T-helper 17 cell (primary cell): ENCODE data around the gene SPEF1. TPM values are rescaled to one million over a fixed set of nuclear protein-coding genes. Genes with fewer than 3 reads are reported as not detected.

Source experiments
- ATAC-seq: fragments of 150-1000 bp; cut with Tn5 transposase; 2 replicates; pipeline ENCODE4 v1.10.0; 2021; ENCODE audit warnings: mild to moderate bottlenecking, moderate library complexity
- DNase-seq, 3 donors: peaks; one replicate each; pipeline versions ENCODE4 v3.0.0 to v3.0.0-alpha.2; 2020 to 2021
- H3K9me3 ChIP-seq: one replicate; pipeline ENCODE4 v1.7.0; 2013; ENCODE audit warnings: low read length, mild to moderate bottlenecking; ENCODE audit not compliant: control insufficient read depth, poor library complexity, severe bottlenecking
- H3K27ac Mint-ChIP-seq: one replicate; pipeline ENCODE4 v1.8.0; 2022; ENCODE audit warnings: mild to moderate bottlenecking, moderate library complexity, mixed read lengths
- H3K27me3 Mint-ChIP-seq: one replicate; pipeline ENCODE4 v1.8.0; 2022; ENCODE audit warnings: mixed read lengths
- H3K36me3 Mint-ChIP-seq: one replicate; pipeline ENCODE4 v1.8.0; 2022; ENCODE audit warnings: low read depth, mixed read lengths
- H3K4me1 Mint-ChIP-seq: one replicate; pipeline ENCODE4 v1.8.0; 2022; ENCODE audit warnings: mild to moderate bottlenecking, mixed read lengths
- H3K4me3 Mint-ChIP-seq: one replicate; pipeline ENCODE4 v1.8.0; 2022; ENCODE audit warnings: mild to moderate bottlenecking, moderate library complexity, mixed read lengths
- total RNA-seq, 4 donors: library from RNA in 2 of 4; stranded (reverse) in 2 of 4; gene quantifications; one replicate each; pipeline ENCODE4 v1.2.3 and lab custom pipeline; 2022 to 2026

The SPEF1 gene
- total RNA-seq, 2 donors from 2014 or later, result 0.18 TPM; not detected in 1

DNA sequence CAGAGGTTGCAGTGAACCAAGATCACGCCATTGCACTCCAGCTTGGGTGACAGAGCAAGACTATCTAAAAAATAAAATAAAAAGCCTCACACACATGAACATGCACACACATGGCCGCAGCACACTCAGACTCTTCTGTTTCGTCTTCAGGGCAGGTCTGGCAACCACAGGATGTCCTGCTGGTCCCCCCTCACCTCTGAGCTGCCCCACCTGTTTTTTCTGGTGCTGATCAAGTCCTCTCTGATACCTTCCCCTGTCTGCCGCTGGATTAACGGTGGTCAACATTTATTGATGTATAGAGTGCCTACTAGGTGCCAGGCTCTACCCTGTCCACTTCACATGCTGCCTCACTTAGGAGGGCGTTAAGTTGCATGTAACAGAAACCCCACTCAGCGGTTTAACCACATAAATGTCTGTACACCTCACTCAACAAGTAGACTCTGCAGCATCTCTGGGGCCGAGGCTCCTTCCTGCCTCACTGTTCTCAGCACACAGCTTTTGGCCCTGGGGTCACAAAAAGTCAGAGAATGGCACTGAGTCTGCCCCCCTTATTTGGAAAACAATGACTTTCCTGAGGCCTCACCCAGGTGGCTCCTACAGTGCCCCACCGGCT is 34.6 kb upstream of the SPEF1 start:
- ATAC-seq (no peak), DNase-seq (no peak)
- Mint-ChIP-seq H3K27ac (peak overlapping the region; percentile 92), H3K4me3 (peak overlapping the region; percentile 76), H3K27me3 (no peaks in the 10 kb centered on the region), H3K4me1 (peaks cover 45% of the 10 kb centered on the region), H3K36me3 (no peaks in the 10 kb centered on the region)
- H3K9me3 ChIP-seq, result no peaks in the 10 kb centered on the region

DNA sequence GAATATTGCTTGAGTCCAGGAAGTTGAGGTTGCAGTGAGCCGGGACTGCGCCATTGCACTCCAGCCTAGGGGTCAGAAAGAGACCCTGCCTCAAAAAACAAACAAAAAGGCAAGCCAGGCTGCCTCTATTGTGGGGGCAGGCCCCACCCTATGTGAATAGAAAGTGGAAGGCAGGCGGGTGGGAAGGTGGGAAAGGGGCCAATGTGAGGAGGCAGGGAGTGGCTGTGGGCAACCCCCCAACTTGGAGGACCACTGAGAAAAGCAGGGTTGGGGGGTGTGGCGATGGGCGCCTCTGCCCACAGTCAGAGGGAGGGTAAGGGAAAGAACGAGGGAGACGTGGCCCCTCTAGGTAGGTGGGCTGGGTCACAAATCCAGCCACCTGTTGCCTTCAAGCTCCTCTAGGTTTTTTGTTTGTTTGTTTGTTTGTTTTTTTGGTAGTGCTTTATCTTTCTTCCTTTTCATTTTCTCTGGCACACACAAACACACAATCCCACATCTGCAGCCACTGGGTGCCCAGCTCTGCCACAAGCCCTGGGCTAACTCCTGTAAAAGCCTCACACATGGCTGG is 33.8 kb upstream of the SPEF1 start:
- H3K36me3 Mint-ChIP-seq, result no peaks in the 10 kb centered on the region
- H3K9me3 ChIP-seq, result no peaks in the 10 kb centered on the region
- no peaks in the 10 kb centered on the region for H3K27me3 Mint-ChIP-seq
- peaks cover 48% of the 10 kb centered on the region for H3K4me1 Mint-ChIP-seq
- no peak for DNase-seq
- ATAC-seq, result no peak
- H3K27ac Mint-ChIP-seq, result peak overlapping the region; percentile 92
- H3K4me3 Mint-ChIP-seq, result no peak overlapping the region

DNA sequence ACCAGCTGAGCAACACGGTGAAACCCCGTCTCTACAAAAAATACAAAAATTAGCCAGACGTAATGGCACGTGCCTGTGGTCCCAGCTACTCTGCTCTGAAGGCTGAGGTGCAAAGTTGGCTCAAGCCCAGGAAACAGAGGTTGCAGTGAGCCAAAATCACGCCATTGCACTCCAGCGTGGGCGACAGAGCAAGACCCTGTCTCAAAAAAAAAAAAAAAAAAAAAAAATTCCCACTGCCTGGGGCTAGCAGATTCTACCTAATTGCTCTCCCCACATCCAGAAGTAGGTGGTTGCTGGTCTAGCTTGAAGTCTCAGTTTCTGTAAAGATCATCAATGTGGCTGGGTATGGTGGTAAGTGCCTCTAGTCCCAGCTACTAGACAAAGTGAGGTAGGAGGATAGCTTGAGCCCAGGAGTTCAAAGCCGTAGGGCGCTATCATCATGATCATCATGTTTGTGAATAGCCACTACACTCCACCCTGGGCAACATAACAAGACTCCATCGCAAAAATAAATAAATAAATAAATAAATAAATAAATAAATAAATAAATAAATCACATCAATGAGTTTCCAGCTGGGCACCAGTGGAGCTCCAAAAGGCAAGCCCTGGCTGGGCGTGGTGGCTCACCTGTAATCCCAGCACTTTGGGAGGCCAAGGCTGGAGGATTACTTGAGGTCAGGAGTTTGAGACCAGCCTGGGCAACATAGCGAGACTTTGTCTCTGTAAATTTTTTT is 32.8 kb upstream of the SPEF1 start:
- Mint-ChIP-seq H3K27me3 (no peaks in the 10 kb centered on the region), H3K4me3 (peak overlapping the region; percentile 69), H3K4me1 (peaks cover 45% of the 10 kb centered on the region), H3K36me3 (no peaks in the 10 kb centered on the region), H3K27ac (peak overlapping the region; percentile 99)
- ATAC-seq (no peak), DNase-seq (peak in 1 of 3 donors; percentile 49)
- no peaks in the 10 kb centered on the region for H3K9me3 ChIP-seq

DNA sequence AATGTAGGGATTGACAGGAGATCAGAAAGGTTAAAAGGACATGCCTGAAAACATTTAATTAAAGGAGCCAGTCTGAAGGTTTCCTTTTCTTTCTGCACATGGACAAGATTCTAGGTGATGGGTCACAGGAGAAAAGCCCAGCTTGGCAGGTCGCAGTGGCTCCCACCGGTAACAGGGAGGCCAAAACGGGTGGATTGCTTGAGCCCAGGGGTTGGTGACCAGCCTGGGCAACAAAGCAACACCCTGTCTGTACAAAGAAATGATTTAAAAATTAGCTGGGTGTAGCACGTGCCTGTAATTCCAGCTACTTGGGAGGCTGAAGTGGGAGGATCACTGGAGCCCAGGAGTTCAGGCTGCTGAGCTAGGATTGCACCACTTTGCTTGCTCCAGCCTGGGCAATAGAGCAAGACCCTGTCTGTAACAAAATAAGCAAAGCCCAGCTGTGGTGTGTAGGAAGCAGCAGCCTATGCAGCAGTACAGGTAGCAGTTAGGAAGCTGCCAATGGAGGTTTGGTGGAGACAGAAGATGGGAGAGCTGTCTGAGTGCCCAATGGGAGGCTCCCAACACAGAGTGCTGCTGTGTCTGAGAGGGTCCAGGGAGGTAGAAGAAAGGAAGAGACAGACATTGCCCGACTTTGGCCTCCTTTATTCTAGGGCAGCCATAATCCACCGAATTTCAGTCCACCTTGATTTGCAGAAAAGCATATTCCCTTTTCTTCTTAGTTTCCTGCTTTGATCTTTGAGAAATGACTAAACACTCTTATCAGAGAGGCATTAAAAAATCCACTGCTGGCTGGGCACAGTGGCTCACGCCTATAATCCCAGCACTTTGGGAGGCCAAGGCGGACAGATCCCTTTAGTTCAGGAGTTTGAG is 32.0 kb upstream of the SPEF1 start:
- no peaks in the 10 kb centered on the region for H3K36me3 Mint-ChIP-seq
- DNase-seq (no peak), ATAC-seq (no peak)
- peak overlapping the region; percentile 99 for H3K27ac Mint-ChIP-seq
- no peaks in the 10 kb centered on the region for H3K9me3 ChIP-seq
- peak overlapping the region; percentile 69 for H3K4me3 Mint-ChIP-seq
- no peaks in the 10 kb centered on the region for H3K27me3 Mint-ChIP-seq
- H3K4me1 Mint-ChIP-seq, result peaks cover 45% of the 10 kb centered on the region

DNA sequence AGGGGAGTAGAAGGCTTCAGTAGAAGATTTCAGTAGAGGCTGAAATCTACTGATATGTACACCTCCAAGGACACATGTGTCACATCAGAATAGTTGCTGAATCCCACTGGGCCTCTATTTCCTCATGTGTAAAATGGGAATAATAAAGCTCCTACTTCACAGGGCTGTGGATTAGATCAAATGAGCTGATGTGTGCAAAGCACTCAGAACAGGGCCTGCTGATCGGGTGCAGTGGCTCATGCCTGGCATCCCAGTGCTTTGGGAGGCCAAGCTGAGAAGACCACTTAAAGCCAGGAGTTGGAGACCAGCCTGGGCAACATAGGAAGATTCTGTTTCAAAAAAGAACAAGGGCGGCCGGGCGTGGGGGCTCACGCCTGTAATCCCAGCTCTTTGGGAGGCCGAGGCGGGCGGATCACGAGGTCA is 31.0 kb upstream of the SPEF1 start:
- no peaks in the 10 kb centered on the region for H3K27me3 Mint-ChIP-seq
- H3K4me3 Mint-ChIP-seq, result peak overlapping the region; percentile 91
- no peaks in the 10 kb centered on the region for H3K9me3 ChIP-seq
- no peak for ATAC-seq
- DNase-seq, result no peak
- no peaks in the 10 kb centered on the region for H3K36me3 Mint-ChIP-seq
- peaks cover 50% of the 10 kb centered on the region for H3K4me1 Mint-ChIP-seq
- peak overlapping the region; percentile 99 for H3K27ac Mint-ChIP-seq

DNA sequence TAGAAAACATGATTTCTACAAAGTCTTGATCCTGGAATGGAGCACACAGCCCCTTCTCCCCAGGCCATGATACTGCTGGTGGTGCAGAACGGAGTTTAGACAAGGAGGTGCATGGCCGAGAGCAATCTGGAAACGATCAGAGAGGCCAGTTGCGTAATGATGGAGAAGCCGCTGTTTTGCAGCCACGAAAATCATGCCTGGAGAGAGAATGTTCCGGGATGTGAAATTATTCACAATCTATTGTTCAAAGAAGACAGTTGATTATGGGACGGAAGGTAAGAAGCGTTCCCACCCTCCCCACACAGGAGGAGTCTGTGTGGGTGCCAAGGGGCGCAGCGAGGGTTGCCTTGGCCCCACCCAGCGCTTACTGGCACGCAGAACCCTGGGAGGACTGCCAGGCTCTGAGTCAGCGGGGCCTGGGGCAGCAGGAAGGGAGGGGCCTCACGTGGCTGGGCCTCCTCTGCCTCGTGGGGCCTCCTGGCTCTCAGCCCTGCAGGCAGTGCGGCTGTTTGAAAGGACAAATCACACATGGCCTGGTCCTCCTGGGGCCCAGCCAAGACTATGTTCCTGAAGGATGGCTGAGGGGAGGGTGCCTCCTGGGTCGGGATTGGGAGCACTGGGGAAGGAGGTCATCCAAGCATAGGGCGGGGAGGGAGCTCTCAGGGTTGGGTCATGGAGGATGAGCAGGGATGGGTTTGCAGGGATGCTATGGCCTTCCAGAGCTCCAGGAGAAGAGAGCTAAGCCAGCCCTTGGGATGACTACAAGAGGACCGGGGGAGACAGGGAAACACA is 30.4 kb upstream of the SPEF1 start:
- ATAC-seq (peak; percentile 93), DNase-seq (peak; percentile 83 to 91 (median 86))
- peaks cover 52% of the 10 kb centered on the region for H3K4me1 Mint-ChIP-seq
- no peaks in the 10 kb centered on the region for H3K27me3 Mint-ChIP-seq
- no peaks in the 10 kb centered on the region for H3K9me3 ChIP-seq
- no peaks in the 10 kb centered on the region for H3K36me3 Mint-ChIP-seq
- peak overlapping the region; percentile 99 for H3K27ac Mint-ChIP-seq
- H3K4me3 Mint-ChIP-seq, result peak overlapping the region; percentile 91

DNA sequence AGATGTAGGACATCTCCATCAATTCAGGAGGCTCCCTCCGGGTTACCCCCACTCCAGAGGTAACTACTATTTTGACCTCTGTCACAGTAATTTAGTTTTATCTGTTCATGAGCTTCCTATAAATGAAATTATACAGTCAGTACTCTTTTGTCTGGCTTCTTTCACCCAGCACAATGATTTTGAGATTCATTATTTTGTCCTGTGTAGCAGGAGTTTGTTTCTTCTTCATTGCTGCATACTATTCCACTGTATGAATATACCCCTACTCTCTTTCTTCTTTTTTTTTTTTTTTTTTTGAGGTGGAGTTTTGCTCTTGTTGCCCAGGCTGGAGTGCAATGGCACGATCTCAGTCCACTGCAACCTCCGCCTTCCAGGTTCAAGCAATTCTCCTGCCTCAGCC is 27.3 kb upstream of the SPEF1 start:
- Mint-ChIP-seq H3K4me3 (no peak overlapping the region), H3K4me1 (peaks cover 55% of the 10 kb centered on the region), H3K27ac (no peak overlapping the region), H3K27me3 (no peaks in the 10 kb centered on the region), H3K36me3 (peaks cover 15% of the 10 kb centered on the region)
- H3K9me3 ChIP-seq, result no peaks in the 10 kb centered on the region
- ATAC-seq (no peak), DNase-seq (no peak)

DNA sequence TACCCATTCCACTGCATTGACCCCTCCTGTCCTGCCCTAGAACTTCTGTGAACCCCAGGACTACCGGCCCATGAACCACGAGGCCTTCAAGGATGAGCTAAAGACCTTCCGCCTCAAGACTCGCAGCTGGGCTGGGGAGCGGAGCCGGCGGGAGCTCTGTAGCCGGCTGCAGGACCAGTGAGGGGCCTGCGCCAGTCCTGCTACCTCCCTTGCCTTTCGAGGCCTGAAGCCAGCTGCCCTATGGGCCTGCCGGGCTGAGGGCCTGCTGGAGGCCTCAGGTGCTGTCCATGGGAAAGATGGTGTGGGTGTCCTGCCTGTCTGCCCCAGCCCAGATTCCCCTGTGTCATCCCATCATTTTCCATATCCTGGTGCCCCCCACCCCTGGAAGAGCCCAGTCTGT is 23.5 kb upstream of the SPEF1 start:
- peaks cover 46% of the 10 kb centered on the region for H3K4me1 Mint-ChIP-seq
- no peak for ATAC-seq
- H3K36me3 Mint-ChIP-seq, result peaks cover 22% of the 10 kb centered on the region
- H3K9me3 ChIP-seq, result no peaks in the 10 kb centered on the region
- no peak for DNase-seq
- peak overlapping the region; percentile 84 for H3K27ac Mint-ChIP-seq
- no peaks in the 10 kb centered on the region for H3K27me3 Mint-ChIP-seq
- no peak overlapping the region for H3K4me3 Mint-ChIP-seq

DNA sequence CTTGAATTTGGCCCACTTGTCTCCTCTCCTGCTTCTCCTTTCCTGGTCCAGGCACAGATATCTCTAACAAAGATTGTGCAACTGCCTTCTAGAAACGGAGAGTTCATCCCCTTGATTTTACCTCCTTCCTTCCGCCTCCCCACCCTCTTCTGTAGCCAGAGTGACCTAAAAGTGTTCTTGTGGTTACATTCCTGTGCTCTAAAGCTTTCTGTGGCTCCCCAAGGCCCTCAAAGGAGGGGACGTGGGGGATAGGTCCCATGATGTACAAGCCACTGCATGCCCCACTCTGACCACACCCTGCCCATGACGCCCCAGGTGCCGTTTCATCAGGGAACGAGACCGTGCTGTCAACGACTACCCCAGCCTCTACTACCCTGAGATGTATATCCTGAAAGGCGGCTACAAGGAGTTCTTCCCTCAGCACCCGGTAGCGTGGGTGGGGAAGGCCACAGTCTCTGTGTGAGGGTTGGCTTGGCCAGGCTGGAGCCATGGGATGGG is 23.1 kb upstream of the SPEF1 start:
- Mint-ChIP-seq H3K36me3 (peaks cover 22% of the 10 kb centered on the region), H3K4me1 (peaks cover 50% of the 10 kb centered on the region), H3K27me3 (no peaks in the 10 kb centered on the region), H3K27ac (peak overlapping the region; percentile 95), H3K4me3 (no peak overlapping the region)
- H3K9me3 ChIP-seq, result no peaks in the 10 kb centered on the region
- DNase-seq, result no peak
- no peak for ATAC-seq

DNA sequence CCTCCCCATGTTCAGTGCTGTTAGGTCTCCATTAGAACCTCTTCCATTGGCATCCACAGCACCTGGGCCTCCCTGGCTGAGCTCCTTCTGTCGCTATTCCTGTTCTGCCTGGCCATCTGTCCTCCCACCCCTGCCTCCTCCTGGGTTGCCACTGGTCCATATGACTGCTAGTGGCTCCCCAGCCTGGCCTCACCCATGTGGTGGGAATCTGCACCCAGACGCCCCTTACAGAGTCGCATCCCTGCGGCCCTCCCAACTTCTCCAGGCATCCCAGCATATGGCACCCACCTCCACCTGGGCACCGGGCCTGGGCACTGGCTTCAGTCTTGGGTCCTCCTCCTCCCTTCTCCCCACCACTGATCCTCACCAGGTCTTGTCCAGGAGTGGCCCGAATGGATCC is 22.6 kb upstream of the SPEF1 start:
- peaks cover 22% of the 10 kb centered on the region for H3K36me3 Mint-ChIP-seq
- DNase-seq, result no peak
- H3K27me3 Mint-ChIP-seq, result no peaks in the 10 kb centered on the region
- peak overlapping the region; percentile 95 for H3K27ac Mint-ChIP-seq
- no peaks in the 10 kb centered on the region for H3K9me3 ChIP-seq
- no peak for ATAC-seq
- H3K4me3 Mint-ChIP-seq, result no peak overlapping the region
- H3K4me1 Mint-ChIP-seq, result peaks cover 54% of the 10 kb centered on the region

DNA sequence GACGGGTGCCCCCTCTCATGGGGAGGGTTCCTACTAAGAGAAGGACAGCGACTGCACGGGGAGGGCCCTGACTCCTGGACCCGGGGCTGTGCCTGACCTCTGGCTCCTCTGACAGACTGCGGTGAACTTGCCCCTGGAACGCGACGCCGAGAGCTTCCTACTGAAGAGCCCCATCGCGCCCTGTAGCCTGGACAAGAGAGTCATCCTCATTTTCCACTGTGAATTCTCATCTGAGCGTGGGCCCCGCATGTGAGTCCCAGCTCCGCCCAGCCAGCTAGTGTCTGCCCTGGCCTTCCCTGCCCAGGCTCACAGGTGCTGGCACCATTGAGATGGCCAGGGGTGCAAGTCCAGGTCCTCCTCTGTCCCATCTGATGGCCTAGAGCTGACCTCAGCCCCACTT is 22.0 kb upstream of the SPEF1 start:
- ATAC-seq (no peak), DNase-seq (no peak)
- H3K27ac Mint-ChIP-seq, result peak overlapping the region; percentile 95

DNA sequence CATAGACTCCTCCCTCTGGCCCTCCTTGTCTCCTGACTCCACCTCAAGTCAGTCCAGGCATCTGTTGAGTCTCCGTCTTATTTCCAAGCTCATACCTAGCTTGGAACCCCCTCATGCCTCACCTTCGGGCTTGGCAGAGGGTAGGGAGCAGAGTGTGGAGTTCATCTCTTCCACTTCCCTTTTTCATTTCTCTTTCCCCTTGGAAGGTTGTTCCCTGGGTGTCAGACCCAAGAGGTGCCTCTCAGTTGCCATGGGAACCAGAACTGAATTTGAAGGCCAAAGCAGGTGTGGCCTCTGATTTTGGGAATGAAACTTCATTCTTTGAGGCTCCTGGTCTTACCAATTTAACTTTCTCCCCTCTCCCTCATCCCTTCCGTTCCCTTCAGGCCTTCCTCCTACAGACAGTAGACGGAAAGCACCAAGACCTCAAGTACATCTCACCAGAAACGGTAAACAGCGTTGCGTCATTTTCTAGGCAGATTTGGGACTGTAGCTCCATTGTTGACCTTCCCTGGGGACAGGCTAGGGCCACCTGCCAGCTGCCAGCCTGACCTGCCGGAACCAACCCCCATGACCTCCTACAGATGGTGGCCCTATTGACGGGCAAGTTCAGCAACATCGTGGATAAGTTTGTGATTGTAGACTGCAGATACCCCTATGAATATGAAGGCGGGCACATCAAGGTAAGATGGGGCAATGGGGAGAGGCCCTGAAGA is 21.4 kb upstream of the SPEF1 start:
- no peaks in the 10 kb centered on the region for H3K9me3 ChIP-seq
- ATAC-seq (no peak), DNase-seq (no peak)
- Mint-ChIP-seq H3K4me3 (peak overlapping the region; percentile 33), H3K4me1 (peaks cover 64% of the 10 kb centered on the region), H3K27me3 (no peaks in the 10 kb centered on the region), H3K27ac (peak overlapping the region; percentile 95), H3K36me3 (peaks cover 25% of the 10 kb centered on the region)

More for the DNA sequence above, 22.0 kb upstream of the SPEF1 start:
- Mint-ChIP-seq H3K36me3 (peaks cover 22% of the 10 kb centered on the region), H3K27me3 (no peaks in the 10 kb centered on the region), H3K4me3 (no peak overlapping the region), H3K4me1 (peaks cover 60% of the 10 kb centered on the region)
- no peaks in the 10 kb centered on the region for H3K9me3 ChIP-seq
